Caki2 (cell line): ENCODE measurements around the gene PCDHGA12. TPM values are rescaled to one million over a fixed set of nuclear protein-coding genes. Genes with fewer than 3 reads are reported as not detected.

ENCODE experiments used
- total RNA-seq: library from RNA; depleted of rRNA; stranded (reverse); fragments of >200 nt; shearing (Covaris generic); gene quantifications from 2 replicates; pipeline ENCODE4 v1.2.3, GENCODE V29; 2014; ENCODE audit warnings: low replicate concordance; rRNA removed

Gene PCDHGA12
- total RNA-seq, 1 experiment from 2014 or later: not detected

Other genes starting within 250 kb of the PCDHGA12 start
- 3.1 and 4.1 TPM in 2 replicates for gene PCDHB16, start 248.1 kb upstream of the PCDHGA12 start, total RNA-seq
- gene PCDHB9, start 243.3 kb upstream of the PCDHGA12 start, total RNA-seq: 1.1 and 1.6 TPM in 2 replicates
- 0.41 and 1.2 TPM in 2 replicates for gene PCDHB10, start 238.2 kb upstream of the PCDHGA12 start, total RNA-seq
- 0.61 TPM in 1 of 2 replicates, not detected in the other for gene PCDHB11, start 230.9 kb upstream of the PCDHGA12 start, total RNA-seq
- gene PCDHB12, start 221.8 kb upstream of the PCDHGA12 start, total RNA-seq: 0.35 TPM in 1 of 2 replicates, not detected in the other
- 0.44 and 0.93 TPM in 2 replicates for gene PCDHB13, start 216.6 kb upstream of the PCDHGA12 start, total RNA-seq
- 0.29 and 7.7 TPM in 2 replicates for gene PCDHB14, start 207.2 kb upstream of the PCDHGA12 start, total RNA-seq
- not detected in 2 replicates for gene PCDHB15, start 185.1 kb upstream of the PCDHGA12 start, total RNA-seq
- not detected in 2 replicates for gene SLC25A2, start 126.5 kb upstream of the PCDHGA12 start, total RNA-seq
- gene TAF7, start 109.7 kb upstream of the PCDHGA12 start, total RNA-seq: 103 and 109 TPM in 2 replicates
- gene PCDHGA1, start 100.0 kb upstream of the PCDHGA12 start, total RNA-seq: 0.07 TPM in 1 of 2 replicates, not detected in the other
- not detected in 2 replicates for gene PCDHGA2, start 91.7 kb upstream of the PCDHGA12 start, total RNA-seq
- not detected in 2 replicates for gene PCDHGA3, start 86.7 kb upstream of the PCDHGA12 start, total RNA-seq
- gene PCDHGB1, start 80.4 kb upstream of the PCDHGA12 start, total RNA-seq: 0.06 TPM in 1 of 2 replicates, not detected in the other
- not detected in 2 replicates for gene PCDHGA4, start 75.5 kb upstream of the PCDHGA12 start, total RNA-seq
- gene PCDHGB2, start 70.5 kb upstream of the PCDHGA12 start, total RNA-seq: 0.34 TPM in 1 of 2 replicates, not detected in the other
- gene PCDHGA5, start 66.3 kb upstream of the PCDHGA12 start, total RNA-seq: 0.24 TPM in 1 of 2 replicates, not detected in the other
- gene PCDHGB3, start 60.3 kb upstream of the PCDHGA12 start, total RNA-seq: not detected in 2 replicates
- 1.6 TPM in 1 of 2 replicates, not detected in the other for gene PCDHGA6, start 56.6 kb upstream of the PCDHGA12 start, total RNA-seq
- gene PCDHGA7, start 47.8 kb upstream of the PCDHGA12 start, total RNA-seq: not detected in 2 replicates
- gene PCDHGB4, start 42.8 kb upstream of the PCDHGA12 start, total RNA-seq: not detected in 2 replicates
- gene PCDHGA8, start 37.9 kb upstream of the PCDHGA12 start, total RNA-seq: not detected in 2 replicates
- gene PCDHGB5, start 32.6 kb upstream of the PCDHGA12 start, total RNA-seq: not detected in 2 replicates
- gene PCDHGA9, start 27.7 kb upstream of the PCDHGA12 start, total RNA-seq: not detected in 2 replicates
- 0.75 and 1.3 TPM in 2 replicates for gene PCDHGB6, start 22.5 kb upstream of the PCDHGA12 start, total RNA-seq
- 0.14 TPM in 1 of 2 replicates, not detected in the other for gene PCDHGA10, start 17.5 kb upstream of the PCDHGA12 start, total RNA-seq
- gene PCDHGB7, start 12.8 kb upstream of the PCDHGA12 start, total RNA-seq: 0.03 and 0.64 TPM in 2 replicates
- not detected in 2 replicates for gene PCDHGA11, start 9.5 kb upstream of the PCDHGA12 start, total RNA-seq
- 15.4 and 27.2 TPM in 2 replicates for gene PCDHGC3, start 45.5 kb downstream of the PCDHGA12 start, total RNA-seq
- not detected in 2 replicates for gene PCDHGC4, start 54.5 kb downstream of the PCDHGA12 start, total RNA-seq
- not detected in 2 replicates for gene PCDHGC5, start 58.6 kb downstream of the PCDHGA12 start, total RNA-seq
- gene DIAPH1, start 188.5 kb downstream of the PCDHGA12 start, total RNA-seq: 17.0 and 43.6 TPM in 2 replicates
- gene HDAC3, start 206.3 kb downstream of the PCDHGA12 start, total RNA-seq: 89.9 and 114 TPM in 2 replicates
- 2.6 and 2.7 TPM in 2 replicates for gene RELL2, start 206.5 kb downstream of the PCDHGA12 start, total RNA-seq
- 19.7 and 23.2 TPM in 2 replicates for gene FCHSD1, start 220.9 kb downstream of the PCDHGA12 start, total RNA-seq